Activated CD8-positive, alpha-beta T cell treated with anti-CD3 and anti-CD28 coated beads for 36 hours (primary cell): ENCODE measurements around the gene INHBE. TPM values are rescaled to one million over a fixed set of nuclear protein-coding genes. Genes with fewer than 3 reads are reported as not detected.

ENCODE experiments used
- ATAC-seq: fragments of 200-7000 bp; cut with Tn5 transposase; one replicate; pipeline ENCODE4 v1.10.0; 2021; ENCODE audit warnings: mild to moderate bottlenecking, moderate library complexity
- CTCF ChIA-PET: fragments of 350-600 bp; sonication (Branson Sonifier 250); formaldehyde crosslinking; loops from one replicate; lab custom pipeline; 2021; ENCODE audit warnings: antibody characterized with exemption; lab: Charles Lee
- POLR2A ChIA-PET: fragments of 350-600 bp; sonication (Branson Sonifier 250); formaldehyde crosslinking; loops from one replicate; lab custom pipeline; 2021; ENCODE audit warnings: antibody characterized with exemption; lab: Charles Lee
- DNase-seq: peaks from one replicate; pipeline ENCODE4 v3.0.0-alpha.2; 2020
- H3K27ac Mint-ChIP-seq: one replicate; pipeline ENCODE4 v1.8.0; 2021; ENCODE audit warnings: mild to moderate bottlenecking, mixed read lengths
- H3K27me3 Mint-ChIP-seq: one replicate; pipeline ENCODE4 v1.8.0; 2021; ENCODE audit warnings: mixed read lengths
- H3K36me3 Mint-ChIP-seq: one replicate; pipeline ENCODE4 v1.8.0; 2021; ENCODE audit warnings: low read depth, mixed read lengths
- H3K4me1 Mint-ChIP-seq: one replicate; pipeline ENCODE4 v1.8.0; 2021; ENCODE audit warnings: low read depth, mixed read lengths
- H3K4me3 Mint-ChIP-seq: one replicate; pipeline ENCODE4 v1.8.0; 2021; ENCODE audit warnings: mild to moderate bottlenecking, moderate library complexity, mixed read lengths
- H3K9me3 Mint-ChIP-seq: one replicate; pipeline ENCODE4 v1.8.0; 2021; ENCODE audit warnings: mixed read lengths
- intact Hi-C: fragments of 100-400 bp; cut with micrococcal nuclease; formaldehyde crosslinking; loops from one replicate; pipeline ENCODE4 v1.10.0; 2022
- total RNA-seq, 2 experiments: library from RNA; stranded (reverse); gene quantifications; one replicate each; pipeline ENCODE4 v1.2.3, GENCODE V29; 2021
- TF ChIP-seq, protein P1 (sequence below): fragments of 200-600 bp; IDR thresholded peaks from one replicate; pipeline ENCODE4 v1.8.0; 2022; ENCODE audit warnings: antibody characterized with exemption, mild to moderate bottlenecking

INHBE gene
- total RNA-seq, 2 experiments from 2014 or later = 1.7 to 2.3 TPM

DNA sequence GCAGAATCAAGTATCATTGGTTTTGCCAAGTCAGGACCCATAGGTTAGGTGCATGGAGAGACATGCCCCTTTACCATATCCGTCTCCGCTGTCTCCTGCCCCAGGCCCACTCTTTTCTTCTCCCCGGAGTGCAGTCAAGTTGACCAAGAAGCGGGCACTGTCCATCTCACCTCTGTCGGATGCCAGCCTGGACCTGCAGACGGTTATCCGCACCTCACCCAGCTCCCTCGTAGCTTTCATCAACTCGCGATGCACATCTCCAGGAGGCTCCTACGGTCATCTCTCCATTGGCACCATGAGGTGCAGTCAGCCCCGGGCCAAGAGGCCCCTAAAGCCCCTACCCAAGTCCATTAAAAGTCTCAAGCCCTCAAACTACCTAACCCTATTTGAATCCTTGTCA is 9.5 kb downstream of the INHBE start:
- Mint-ChIP-seq H3K36me3 (peaks cover 18% of the 10 kb centered on the region), H3K27ac (no peak overlapping the region), H3K4me1 (peaks cover 30% of the 10 kb centered on the region), H3K4me3 (no peak overlapping the region), H3K9me3 (no peaks in the 10 kb centered on the region), H3K27me3 (peaks cover 4% of the 10 kb centered on the region)
- ATAC-seq (no peak), DNase-seq (no peak)
- TF ChIP-seq, protein P1, sequence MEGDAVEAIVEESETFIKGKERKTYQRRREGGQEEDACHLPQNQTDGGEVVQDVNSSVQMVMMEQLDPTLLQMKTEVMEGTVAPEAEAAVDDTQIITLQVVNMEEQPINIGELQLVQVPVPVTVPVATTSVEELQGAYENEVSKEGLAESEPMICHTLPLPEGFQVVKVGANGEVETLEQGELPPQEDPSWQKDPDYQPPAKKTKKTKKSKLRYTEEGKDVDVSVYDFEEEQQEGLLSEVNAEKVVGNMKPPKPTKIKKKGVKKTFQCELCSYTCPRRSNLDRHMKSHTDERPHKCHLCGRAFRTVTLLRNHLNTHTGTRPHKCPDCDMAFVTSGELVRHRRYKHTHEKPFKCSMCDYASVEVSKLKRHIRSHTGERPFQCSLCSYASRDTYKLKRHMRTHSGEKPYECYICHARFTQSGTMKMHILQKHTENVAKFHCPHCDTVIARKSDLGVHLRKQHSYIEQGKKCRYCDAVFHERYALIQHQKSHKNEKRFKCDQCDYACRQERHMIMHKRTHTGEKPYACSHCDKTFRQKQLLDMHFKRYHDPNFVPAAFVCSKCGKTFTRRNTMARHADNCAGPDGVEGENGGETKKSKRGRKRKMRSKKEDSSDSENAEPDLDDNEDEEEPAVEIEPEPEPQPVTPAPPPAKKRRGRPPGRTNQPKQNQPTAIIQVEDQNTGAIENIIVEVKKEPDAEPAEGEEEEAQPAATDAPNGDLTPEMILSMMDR = no peak
- POLR2A ChIA-PET = interaction anchor here (3.0 kb wide), 1 partner anchor 11 kb away, joined by 31 read pairs; no protein-coding TSS in a partner anchor
- CTCF ChIA-PET = interaction anchor here (0.8 to 1.7 kb wide), 5 partner anchors 9 to 221 kb away, joined by 3 to 6 read pairs (median 5); no protein-coding TSS in a partner anchor
- intact Hi-C loops = no loop called here

DNA sequence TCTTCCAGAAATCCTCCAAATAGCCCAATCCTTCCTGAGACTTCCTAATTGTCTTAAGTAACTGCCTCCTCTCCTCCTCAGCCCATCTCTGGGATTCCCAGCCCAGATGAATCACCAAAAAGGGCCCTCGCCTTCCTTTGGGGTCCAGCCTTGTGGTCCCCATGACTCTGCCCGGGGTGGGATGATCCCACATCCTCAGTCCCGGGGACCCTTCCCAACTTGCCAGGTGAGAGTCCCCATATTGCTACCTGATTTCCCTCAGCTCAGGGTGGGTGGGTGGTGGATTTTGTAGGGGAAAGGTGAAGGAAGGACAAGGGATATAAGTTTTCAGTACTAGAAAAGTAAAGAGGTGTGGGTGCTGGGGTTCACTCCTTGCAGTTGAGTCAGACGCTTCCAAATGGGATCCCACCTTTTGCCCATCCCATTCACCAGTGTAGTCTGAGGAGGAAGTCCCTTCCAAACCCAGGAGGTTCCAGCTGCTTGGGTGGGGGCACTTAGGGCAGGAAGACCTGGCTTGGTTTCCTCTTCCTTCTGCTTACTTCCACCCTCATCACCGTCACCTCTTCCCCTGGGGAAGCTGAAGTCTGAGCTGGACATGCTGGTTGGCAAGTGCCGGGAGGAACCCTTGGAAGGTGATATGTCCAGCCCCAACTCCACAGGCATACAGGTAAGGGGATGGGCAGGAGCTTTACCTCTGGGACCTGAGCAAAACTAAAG is 10.1 kb downstream of the INHBE start:
- H3K27me3 Mint-ChIP-seq = peaks cover 4% of the 10 kb centered on the region
- DNase-seq (no peak), ATAC-seq (no peak)
- H3K4me1 Mint-ChIP-seq = peaks cover 27% of the 10 kb centered on the region
- H3K4me3 Mint-ChIP-seq = no peak overlapping the region
- POLR2A ChIA-PET = interaction anchor here (0.6 to 3.0 kb wide), 2 partner anchors 10 to 75 kb away, joined by 3 to 31 read pairs; no protein-coding TSS in a partner anchor
- intact Hi-C loops = no loop called here
- H3K9me3 Mint-ChIP-seq = no peaks in the 10 kb centered on the region
- peaks cover 21% of the 10 kb centered on the region for H3K36me3 Mint-ChIP-seq
- TF ChIP-seq, protein P1 = no peak
- no peak overlapping the region for H3K27ac Mint-ChIP-seq
- CTCF ChIA-PET = interaction anchor here (1.1 to 2.1 kb wide), 6 partner anchors 9 to 251 kb away, joined by 3 to 15 read pairs (median 5); partner anchors contain the start of genes ARHGAP9 and INHBE

DNA sequence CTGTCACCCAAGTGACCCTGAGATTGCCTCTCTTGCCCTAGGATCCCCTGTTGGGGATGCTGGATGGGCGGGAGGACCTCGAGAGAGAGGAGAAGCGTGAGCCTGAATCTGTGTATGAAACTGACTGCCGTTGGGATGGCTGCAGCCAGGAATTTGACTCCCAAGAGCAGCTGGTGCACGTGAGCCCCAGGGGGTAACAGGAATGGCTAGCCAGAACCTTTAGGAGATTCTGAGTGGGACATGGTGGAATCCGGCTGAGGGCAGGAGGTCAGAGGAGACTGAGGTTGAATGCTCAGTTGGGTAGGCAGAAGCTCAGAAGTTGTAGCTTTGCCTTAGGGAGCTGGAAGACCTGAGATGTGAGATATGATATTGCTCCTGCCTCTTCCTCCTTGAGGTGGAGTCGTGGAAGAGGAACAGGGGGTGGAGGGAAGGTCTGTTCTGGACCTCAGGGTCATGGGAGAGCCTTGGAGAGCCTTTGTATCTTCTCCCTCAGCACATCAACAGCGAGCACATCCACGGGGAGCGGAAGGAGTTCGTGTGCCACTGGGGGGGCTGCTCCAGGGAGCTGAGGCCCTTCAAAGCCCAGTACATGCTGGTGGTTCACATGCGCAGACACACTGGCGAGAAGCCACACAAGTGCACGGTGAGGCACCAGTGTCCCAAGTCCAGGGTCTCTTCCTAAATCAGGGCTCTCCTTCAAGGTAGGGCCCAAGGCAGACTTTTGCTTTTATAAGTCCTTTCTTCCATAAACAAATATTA is 10.8 kb downstream of the INHBE start:
- POLR2A ChIA-PET = interaction anchor here (0.6 to 3.0 kb wide), 2 partner anchors 9 to 31 kb away, joined by 3 to 31 read pairs; no protein-coding TSS in a partner anchor
- TF ChIP-seq, protein P1 = no peak
- CTCF ChIA-PET = interaction anchor here (1.1 to 2.1 kb wide), 5 partner anchors 8 to 252 kb away, joined by 3 to 15 read pairs (median 6); partner anchors contain the start of genes ARHGAP9 and INHBE
- no peak overlapping the region for H3K27ac Mint-ChIP-seq
- H3K4me3 Mint-ChIP-seq = no peak overlapping the region
- peaks cover 21% of the 10 kb centered on the region for H3K36me3 Mint-ChIP-seq
- H3K4me1 Mint-ChIP-seq = peaks cover 22% of the 10 kb centered on the region
- intact Hi-C loops = no loop called here
- no peak for ATAC-seq
- no peaks in the 10 kb centered on the region for H3K9me3 Mint-ChIP-seq
- H3K27me3 Mint-ChIP-seq = no peaks in the 10 kb centered on the region
- DNase-seq = no peak

GRCh38 chr12:57467212-57467874 is 12.2 kb downstream of the INHBE start:
- intact Hi-C loops = no loop called here
- POLR2A ChIA-PET = interaction anchor here (0.7 to 3.0 kb wide), 3 partner anchors 8 to 742 kb away, joined by 3 to 31 read pairs (median 3); no protein-coding TSS in a partner anchor
- TF ChIP-seq, protein P1 = no peak
- Mint-ChIP-seq H3K4me1 (peaks cover 22% of the 10 kb centered on the region), H3K27me3 (no peaks in the 10 kb centered on the region), H3K27ac (no peak overlapping the region), H3K4me3 (no peak overlapping the region), H3K9me3 (no peaks in the 10 kb centered on the region), H3K36me3 (peaks cover 21% of the 10 kb centered on the region)
- CTCF ChIA-PET = interaction anchor here (1.7 kb wide), 1 partner anchor 10 kb away, joined by 3 read pairs; no protein-coding TSS in a partner anchor
- no peak for ATAC-seq
- no peak for DNase-seq
